HL-60/S4 treated with retinoic acid at 250 ng/mL for 4 days and 3 days (cell line): Measurements from ENCODE around the gene TAF13.

Source experiments
- in situ Hi-C: fragments of 300-500 bp; cut with MboI; formaldehyde crosslinking; loops from 2 replicates; pipeline ENCODE4 v1.7.0; 2022; ENCODE audit warnings: low sequenced_read_pairs

TAF13 gene, protein sequence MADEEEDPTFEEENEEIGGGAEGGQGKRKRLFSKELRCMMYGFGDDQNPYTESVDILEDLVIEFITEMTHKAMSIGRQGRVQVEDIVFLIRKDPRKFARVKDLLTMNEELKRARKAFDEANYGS

DNA sequence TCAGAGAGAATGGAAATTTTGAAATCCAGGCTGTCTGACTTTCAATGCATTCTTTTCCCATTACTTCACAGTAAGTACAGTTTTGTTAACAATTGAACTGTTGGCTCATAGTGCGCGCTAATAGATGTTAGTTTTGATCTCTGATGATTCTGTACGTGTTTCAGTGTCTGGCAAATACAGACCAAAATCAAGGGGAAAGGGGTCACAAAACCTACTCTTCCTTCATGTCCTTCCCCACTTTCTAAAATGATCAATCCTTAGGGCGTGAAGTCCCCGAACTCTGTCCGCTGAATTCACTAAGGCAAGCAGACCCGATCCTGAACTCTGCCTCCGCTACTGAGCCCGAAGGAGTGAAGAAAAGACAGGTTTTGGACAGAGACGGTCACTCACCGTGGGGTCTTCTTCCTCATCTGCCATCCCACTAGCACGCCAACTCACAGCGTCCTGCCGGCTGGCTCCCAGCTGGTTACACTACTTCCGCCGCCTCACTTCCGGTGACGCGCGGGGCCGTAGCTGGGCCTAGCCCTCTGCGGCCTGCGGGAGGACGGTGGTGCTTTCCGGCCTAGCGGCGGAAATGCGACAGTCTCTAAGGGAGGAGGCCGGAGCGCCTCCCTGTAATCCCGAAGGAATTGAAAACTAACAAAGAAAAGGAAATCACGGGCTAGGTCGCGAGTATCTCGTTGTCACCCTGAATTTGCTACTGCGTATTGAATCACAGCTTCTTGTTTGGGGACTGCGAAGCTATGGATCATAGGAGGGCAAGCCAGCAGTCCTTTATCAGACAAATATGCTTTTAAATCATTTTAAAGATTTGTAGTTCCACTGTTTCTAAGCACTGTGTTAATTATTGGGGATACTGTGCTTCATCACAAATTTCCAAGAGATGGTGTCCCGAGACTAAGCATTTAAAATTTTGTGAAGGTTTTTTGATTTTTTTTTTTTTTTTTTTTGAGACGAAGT is at the start of gene TAF13:
TAF13 (minus strand) TSS at position 473 of the 960 bp plus-strand sequence; CDS start at position 417, 56 bp downstream.
- in situ Hi-C loops: no loop called here

DNA sequence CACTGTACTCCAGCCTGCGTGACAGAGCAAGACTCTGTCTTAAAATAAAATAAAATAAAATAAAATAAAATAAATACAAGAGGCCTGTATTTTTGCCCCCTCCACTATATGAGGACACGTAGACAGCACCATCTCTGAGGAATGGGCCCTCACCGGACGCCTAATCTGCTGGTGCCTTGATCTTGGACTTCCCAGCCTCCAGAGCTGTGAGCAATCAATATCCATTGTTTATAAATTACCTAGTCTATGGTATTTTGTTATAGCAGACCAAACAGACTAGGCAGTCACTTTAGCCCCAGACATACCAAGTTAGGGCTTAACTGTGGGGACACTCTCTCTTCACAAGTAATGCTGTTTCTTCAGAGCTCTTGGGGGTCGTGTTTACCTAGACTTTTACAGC is 44.6 kb upstream of the TAF13 start:
- in situ Hi-C loops: no loop called here

DNA sequence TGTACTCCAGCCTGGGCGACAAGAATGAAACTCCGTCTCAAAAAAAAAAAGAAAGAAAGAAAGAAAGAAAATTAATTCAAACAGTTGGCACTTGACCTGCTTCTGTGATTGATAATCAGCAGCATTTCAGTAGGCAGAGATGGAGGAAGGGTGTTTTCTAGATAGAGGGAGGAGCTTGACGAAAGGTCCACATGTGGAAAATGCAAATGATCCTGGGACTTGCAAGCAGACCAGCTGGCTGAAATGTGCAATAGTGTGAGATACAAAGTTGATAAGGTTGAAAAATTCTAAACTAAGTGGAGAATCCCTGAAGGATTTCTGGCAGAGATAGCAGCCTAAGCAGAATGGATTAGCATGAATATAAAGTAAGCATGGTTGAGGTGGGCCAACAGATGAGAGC is 42.3 kb upstream of the TAF13 start:
- in situ Hi-C loops: no loop called here

DNA sequence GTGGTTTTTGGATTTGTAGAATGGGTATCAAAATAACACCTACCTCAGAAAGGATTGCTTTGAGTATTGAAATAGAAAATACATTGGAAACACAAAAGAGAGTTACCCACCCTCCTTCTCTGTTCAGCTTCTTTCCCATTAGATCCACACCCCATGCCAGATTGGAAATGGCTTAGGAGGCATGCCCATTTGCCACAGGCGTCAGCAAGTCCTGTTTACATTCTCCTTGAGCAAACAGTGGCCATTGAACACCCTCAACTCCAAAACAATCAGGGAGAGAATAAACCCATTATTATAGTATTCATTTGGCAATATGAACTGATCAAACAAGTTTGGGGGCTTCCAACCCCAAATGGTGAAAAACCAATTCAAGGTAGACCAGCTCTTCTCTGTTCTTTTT is 40.5 kb upstream of the TAF13 start:
- in situ Hi-C loops: no loop called here

DNA sequence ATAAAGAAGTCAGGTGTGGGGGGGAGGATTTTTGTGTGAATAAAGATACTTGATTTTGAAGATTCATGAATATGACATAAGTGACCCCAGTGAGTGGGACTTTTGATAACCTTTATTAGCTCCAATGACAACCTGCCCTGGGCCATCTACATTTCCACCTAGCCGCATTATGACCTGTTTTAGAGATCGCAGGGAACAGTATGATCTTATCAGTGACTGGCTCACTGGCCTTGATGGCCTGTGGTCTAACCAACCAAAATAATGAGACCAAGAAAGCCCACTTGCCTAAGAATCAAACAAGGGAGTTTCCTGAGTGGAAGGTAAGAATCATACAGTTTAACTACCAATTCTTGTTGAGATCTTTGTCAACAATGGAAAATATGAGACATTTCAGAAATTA is 39.9 kb upstream of the TAF13 start:
- in situ Hi-C loops: no loop called here

DNA sequence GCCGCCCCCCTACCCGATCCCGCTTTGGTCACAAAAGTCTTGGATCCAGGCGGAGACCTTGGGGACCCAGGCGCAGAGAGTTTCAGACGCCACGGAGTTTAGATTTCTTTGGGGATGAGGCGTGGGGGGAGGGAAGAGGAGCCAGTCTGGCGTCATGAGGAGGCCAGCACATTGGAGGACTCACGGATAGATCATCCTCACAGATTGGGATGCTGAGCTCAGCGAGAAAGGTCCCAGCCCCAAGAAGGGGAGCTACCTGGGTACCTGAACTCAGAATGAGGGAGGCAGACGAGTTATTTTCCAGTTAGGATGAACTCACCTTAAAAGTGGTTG is 38.5 kb upstream of the TAF13 start:
- in situ Hi-C loops: no loop called here

DNA sequence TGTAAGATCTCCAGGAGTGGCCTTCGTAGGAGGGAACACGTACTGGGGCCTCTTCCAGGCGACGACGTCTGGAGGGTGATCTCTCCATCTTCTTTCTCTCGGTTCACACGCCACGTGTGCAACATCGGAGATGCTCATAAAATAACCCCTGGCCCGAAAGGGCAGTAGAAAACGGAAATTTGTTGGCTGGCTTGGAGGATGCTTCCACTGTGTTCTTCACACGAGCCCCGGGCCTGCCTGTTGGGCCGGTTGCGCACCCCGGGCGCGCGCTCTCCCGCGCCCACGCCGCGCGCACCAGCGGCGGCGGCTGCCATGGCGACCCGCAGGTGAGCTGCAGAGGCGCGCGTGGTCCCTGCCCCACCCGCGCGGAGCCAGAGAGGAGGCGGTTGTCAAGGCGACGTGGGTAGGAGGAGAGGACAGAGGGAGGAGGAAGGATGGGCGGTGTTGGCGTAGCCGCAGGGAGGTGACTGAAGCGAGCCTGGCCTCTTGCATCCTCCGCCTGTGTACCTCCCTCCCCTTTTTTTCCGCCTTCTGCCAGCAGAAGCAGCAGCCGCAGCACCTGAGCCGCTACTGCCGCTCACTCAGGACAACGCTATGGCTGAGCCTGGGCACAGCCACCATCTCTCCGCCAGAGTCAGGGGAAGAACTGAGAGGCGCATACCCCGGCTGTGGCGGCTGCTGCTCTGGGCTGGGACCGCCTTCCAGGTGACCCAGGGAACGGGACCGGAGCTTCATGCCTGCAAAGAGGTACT is 38.0 kb upstream of the TAF13 start, which contains the start of gene ELAPOR1:
ELAPOR1 (plus strand) TSS at position 526 of the 752 bp plus-strand sequence; CDS start at position 595, 69 bp downstream.
- in situ Hi-C loops: no loop called here

DNA sequence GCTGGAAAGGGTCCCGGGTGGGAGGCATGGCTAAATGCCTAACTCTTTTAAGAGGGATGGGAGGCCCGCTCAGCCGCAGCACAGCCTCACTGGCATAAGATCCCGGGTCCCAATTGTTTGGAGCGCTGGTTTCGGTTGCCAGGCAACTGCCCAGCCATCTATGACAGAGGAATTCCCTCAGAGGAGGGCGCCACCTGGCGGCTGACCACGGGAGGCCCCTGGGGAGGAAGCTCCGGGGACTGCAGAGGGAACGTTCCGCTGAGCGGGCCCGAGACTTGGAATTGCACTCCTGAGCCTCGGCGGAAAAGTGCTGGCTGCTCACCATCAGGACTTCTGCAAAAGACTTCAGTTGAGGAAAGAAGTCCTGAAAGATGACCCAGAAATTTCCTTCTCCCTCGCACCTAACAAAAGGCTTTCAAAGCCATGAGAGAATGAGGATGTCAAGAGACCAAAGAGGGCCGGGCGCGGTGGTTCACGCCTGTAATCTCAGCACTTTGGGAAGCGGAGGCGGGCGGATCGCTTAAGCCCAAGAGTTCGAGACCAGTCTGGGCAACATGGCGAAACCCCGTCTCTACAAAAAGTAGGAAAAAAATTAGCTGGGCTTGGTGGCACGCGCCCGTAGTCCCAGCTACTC is 37.0 kb upstream of the TAF13 start:
- in situ Hi-C loops: no loop called here

DNA sequence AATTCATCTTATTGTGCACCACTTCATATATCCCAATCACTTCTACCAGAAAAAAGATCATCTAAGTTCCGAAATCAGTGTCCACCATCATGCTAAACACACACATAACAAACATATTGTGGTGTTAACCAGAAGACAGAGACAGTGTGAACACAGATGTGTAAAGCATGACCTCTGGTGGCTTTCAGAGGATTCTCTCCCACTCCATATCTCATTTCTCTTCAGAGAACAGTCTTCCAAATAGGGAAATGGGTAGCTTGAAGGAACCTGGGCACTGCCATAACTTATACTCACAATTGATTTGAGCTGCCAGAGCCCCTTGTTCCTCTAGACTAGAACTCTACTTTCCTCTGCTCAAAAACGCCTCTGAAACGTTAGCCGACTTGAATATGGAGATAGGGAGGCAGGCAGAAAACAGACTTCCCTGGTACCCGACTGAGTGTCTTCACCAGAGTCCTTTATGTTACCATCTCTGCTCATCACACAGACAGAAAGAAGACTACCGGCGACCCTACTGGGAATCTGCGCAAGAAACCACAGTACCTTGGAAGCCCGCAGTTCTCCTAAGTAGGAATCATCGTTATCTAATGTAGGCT is 36.4 kb upstream of the TAF13 start:
- in situ Hi-C loops: no loop called here

DNA sequence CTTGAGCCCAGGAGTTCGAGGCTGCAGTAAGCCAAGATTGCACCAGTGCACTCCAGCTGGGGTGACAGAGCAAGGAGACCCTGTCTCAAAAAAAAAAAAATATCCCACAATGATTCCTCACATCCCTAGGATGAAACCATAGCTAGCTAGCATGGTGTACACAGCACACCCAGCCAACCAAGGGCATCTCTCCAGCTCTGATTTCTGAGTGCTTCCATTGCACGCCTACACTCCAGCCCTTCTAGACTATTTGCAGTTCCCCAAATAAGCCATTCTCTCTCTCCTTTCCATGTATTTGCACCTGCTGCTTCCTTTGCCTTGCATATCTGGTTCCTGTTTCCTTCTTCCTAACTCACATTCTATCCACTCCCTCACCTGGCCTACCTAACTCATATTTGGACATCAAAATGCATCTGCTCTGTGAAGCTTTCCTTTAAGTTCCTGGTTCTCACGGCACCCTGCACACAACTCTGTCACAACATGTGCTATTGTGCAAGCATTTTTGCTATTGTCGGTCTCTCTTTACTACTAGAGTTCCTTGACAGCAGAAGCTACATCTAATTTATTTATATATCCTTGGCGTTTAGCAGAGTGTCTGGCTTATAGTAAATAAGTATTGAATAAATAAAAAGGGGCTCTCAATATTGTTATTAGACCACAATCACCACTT is 35.7 kb upstream of the TAF13 start:
- in situ Hi-C loops: no loop called here

DNA sequence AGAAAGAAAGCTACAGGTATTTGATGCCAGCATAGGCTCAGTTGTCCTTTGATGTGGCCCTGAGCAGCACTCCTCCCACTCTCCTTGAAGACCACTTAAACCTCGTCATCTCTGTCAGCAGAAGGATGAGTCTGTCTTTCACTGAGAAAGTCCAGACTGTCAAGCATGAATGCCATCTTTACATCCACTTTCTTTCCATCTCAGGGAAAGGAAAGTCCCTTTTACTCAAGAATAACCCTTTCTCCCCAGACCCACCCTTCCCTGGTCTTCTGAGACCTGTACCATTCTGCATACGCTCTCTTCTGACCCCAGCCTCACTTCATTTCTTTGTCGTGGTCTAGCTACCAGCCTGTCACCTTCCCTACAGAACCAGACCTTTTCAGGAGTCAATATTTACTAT is 34.1 kb upstream of the TAF13 start:
- in situ Hi-C loops: no loop called here

DNA sequence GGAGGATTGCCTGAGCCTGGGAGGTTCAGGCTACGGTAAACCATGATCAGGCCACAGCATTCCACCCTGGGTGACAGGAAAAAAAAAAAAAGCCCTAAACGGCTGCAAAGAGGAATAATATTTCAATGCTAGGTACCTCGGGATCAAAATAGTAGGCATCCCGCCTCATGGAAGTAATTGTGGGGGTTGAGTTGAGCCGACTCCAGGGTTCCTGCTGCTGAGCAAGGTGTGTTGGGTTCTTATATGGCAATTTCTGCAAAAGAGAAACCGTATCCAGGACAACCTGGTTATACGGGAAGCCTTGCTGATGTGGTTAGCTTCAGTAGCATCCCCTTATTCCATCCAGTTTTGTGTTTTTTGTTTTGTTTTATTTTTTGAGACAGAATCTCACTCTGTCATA is 32.0 kb upstream of the TAF13 start:
- in situ Hi-C loops: no loop called here

DNA sequence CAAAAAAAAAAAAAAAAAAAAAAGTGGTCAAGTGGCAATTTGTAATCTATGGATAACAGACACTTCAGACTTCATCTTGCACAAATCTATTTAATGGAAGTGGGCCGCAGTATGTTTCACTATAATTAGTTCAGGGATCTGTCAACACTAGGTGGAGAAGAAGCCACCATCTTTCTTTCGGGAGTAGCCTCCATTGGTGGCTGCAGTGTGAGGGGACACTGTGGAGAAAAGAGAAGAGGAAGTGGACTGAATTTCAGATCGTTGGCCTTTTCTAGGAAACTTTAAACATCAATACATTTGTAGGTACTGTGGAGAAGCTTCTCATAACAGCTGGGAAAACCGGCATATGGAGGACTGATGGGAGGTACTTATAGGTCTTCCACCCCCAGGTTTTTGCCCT is 30.1 kb upstream of the TAF13 start:
- in situ Hi-C loops: no loop called here

DNA sequence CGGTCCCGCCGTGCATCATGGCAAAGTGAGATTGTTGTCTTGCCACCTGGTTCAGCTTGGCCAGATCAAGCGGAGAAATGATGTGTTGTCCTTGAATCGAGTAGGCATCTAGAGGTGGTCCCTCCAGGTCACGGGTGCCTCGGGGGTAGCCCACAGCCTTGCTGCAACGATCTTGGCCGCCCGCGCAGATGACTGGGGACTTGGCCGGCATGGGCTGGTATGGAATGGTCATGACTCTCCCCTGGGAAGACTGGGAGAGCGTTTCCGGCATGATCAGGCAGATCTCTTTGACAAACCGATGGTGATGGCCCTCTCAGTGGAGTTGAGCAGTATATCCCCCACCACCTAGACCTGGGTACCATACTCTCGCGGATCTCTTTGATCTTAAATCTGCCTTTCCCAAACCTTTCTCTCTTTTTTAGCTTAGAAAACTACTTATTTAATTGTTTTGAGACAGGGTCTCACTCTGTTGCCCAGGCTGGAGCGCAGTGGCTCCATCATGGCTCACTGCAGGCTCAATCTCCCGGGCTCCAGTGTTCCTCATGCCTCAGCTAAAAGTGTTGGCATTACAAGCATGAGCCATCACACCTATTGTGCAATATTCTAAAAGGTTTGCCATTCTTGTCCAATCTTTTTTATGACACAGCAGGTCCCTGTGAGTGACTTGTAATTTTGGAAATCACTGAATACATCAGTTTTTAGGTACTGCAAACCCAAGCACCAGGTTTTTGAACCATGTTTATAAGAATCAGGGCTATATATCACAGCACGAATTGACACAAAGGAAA is 28.8 kb upstream of the TAF13 start:
- in situ Hi-C loops: no loop called here

DNA sequence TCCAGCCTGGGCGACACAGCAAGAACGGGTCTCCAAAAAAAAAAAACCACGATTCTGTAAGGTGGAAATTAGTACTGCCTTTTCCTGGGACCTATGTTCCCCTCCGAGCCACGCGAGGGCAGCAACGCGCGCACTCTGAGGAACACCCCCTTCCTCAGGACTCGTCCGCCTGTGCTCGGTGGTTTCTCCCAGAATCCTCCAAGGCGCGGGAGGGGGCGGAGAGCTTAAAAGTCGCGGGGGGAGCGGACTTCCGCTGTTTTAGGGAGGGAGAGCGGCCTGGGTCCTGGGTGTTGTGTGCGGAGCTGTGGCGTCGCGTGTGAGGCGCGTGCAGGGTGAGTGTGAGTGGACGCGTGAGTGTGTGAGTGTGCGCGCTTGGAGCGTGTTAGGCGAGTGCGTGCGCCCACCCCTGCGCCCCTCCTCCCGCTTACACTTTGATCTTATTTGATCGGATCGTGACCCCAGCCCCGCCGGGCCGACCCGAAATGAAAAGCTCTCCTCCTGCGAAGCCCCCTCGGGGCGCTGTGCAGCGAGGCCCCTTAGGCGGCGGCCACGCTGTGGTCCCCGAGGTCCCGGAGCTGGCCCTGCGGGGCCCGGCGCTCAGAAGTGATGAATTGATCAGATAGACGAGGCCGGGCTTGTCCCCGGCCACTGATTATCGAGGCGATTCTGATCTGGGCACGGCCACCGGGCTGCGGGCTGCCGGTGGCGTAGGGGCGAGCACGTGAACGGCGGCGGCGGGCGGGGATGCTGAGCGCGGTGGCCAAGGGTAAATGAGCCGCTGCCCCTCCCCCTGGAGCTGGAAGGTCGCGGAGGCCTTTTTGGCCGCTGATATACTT is 24.4 kb upstream of the TAF13 start:
- in situ Hi-C loops: no loop called here

DNA sequence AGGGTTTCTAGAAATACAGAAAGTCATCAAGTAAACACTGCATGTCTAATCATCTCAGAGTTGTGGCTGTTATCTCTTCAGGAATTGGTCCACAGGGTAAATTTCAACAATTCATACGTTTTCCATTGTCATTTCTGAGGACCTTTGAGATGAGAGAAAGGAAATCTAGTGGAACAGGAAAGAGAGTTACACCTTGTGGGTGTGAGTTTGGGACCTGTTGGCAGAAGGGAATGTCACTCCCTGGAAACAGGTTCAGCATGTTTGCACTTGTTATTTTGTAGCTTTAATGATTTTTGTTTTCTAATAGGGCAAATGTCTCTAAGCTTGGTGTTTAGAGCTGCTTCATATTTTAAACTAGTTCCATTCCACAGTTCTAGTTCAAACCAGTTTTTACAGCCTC is 20.3 kb upstream of the TAF13 start:
- in situ Hi-C loops: no loop called here

DNA sequence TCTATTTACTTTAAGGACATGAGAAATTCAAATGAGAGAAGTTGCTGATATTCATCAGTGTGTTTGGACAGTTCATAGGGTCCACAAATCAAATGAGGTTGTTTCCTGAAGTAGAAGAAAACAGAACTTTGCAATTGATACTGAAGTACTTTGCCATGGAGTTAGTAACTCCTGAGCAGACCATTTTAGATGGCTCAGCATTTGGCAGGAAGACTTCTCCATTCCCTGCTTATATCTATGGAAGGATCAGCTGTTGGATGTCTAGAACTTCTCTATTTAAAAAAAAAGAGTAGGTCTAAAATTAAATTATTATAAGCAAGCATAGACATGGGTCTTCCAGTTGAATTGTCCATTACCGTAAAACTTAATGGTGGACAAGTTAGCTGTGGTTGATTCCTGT is 19.8 kb upstream of the TAF13 start:
- in situ Hi-C loops: no loop called here

DNA sequence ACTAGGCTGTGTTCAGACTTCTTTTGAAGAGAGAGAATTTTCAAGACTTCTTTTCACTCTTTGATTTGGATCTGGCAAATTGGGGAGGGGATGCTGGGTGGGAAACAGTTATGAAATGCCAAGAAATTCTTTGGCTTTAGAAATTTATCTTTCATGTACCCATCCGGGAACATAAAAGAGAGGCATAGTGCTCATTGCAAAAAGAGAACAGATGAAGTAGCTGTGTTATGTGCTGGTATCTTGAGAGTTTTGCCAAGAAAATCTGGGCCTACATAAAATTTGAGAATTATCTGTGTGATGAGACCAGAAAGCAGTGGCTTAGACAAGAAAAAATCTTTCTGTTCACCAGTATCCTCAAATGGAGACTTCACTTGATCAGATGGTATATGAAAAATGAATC is 19.1 kb upstream of the TAF13 start:
- in situ Hi-C loops: no loop called here

DNA sequence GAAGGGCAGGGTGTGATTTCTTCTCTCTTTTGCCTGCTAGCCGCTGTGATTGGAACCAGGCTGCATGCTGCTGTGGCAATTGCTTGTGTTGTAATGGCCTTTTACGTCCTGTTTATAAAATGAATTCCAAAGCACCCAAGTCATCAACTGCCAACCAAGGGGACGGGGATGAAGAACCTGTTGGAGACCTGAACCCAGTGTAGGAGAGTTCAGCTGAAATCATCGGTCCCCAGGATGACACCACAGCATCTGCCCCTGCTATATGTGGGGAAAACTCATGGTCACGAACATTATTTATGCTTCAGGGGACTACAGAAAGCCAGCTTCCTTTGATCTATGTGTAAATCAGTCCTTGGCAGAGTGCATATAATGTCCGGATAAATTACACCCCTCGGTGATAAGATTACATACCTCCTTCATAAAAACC is 18.6 kb upstream of the TAF13 start:
- in situ Hi-C loops: no loop called here
